Breast epithelium (tissue), 3 donors: ENCODE data around the gene STEAP4.

Source experiments
- CTCF ChIP-seq, 3 donors: fragments of 450-650 bp; IDR thresholded peaks; one replicate each; pipeline ENCODE4 v1.5.1; 2016 to 2017; ENCODE audit warnings: antibody characterized with exemption in 3 of 3, mild to moderate bottlenecking in 3 of 3, moderate library complexity in 3 of 3
- POLR2A ChIP-seq: fragments of 450-650 bp; IDR thresholded peaks from one replicate; pipeline ENCODE4 v1.6.1; 2016; ENCODE audit warnings: antibody characterized with exemption, mild to moderate bottlenecking, moderate library complexity

DNA sequence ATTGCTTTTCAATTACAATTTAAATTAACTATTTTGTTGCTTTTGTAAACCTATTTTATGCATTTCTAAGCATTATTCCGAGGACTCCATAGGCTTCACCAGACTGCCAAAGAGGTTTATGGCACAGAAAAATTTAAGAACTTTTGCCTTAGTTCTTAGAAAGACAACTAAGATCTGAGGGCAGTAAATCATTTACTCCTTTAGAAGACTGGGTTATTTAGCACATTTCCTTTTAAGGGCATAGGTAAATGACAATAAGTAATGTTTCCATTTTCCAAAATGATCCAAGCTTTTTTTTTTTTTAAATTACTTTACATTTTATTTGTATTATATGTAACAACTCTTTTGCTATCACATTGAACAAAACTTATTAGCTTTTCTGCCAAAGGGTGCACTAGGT is 15.0 kb upstream of the STEAP4 start:
- TF ChIP-seq CTCF (IDR thresholded peaks at IDR 0.05) (no peak), POLR2A (no peak)
